Measurements from ENCODE around the gene FMO1.

GRCh38 chr1:171311771-171312558 is 63.7 kb downstream of the FMO1 start:
- TF ChIP-seq, protein P1, sequence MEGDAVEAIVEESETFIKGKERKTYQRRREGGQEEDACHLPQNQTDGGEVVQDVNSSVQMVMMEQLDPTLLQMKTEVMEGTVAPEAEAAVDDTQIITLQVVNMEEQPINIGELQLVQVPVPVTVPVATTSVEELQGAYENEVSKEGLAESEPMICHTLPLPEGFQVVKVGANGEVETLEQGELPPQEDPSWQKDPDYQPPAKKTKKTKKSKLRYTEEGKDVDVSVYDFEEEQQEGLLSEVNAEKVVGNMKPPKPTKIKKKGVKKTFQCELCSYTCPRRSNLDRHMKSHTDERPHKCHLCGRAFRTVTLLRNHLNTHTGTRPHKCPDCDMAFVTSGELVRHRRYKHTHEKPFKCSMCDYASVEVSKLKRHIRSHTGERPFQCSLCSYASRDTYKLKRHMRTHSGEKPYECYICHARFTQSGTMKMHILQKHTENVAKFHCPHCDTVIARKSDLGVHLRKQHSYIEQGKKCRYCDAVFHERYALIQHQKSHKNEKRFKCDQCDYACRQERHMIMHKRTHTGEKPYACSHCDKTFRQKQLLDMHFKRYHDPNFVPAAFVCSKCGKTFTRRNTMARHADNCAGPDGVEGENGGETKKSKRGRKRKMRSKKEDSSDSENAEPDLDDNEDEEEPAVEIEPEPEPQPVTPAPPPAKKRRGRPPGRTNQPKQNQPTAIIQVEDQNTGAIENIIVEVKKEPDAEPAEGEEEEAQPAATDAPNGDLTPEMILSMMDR (IDR thresholded peaks at IDR 0.05), result no peak
- TF ChIP-seq ZNF416 (CRISPR knock-in tag; IDR thresholded peaks at IDR 0.05) (no peak), E2F5 (CRISPR knock-in tag; IDR thresholded peaks at IDR 0.05) (no peak), FOXJ3 (CRISPR knock-in tag; IDR thresholded peaks at IDR 0.05; ENCODE audit: borderline replicate concordance) (no peak), ZNF512 (CRISPR knock-in tag; IDR thresholded peaks at IDR 0.05; ENCODE audit: borderline replicate concordance) (no peak), TCF7 (CRISPR knock-in tag; IDR thresholded peaks at IDR 0.05; ENCODE audit: low read depth) (no peak), E2F1 (CRISPR knock-in tag; IDR thresholded peaks at IDR 0.05) (no peak), NR1H2 (CRISPR knock-in tag; IDR thresholded peaks at IDR 0.05) (no peak), ATF3 (CRISPR knock-in tag; conservative IDR thresholded peaks at IDR 0.05) (no peak), TEAD4 (CRISPR knock-in tag; IDR thresholded peaks at IDR 0.05) (no peak)
- TF ChIP-seq, protein P2, sequence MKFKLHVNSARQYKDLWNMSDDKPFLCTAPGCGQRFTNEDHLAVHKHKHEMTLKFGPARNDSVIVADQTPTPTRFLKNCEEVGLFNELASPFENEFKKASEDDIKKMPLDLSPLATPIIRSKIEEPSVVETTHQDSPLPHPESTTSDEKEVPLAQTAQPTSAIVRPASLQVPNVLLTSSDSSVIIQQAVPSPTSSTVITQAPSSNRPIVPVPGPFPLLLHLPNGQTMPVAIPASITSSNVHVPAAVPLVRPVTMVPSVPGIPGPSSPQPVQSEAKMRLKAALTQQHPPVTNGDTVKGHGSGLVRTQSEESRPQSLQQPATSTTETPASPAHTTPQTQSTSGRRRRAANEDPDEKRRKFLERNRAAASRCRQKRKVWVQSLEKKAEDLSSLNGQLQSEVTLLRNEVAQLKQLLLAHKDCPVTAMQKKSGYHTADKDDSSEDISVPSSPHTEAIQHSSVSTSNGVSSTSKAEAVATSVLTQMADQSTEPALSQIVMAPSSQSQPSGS (CRISPR knock-in tag; IDR thresholded peaks at IDR 0.05; ENCODE audit: borderline replicate concordance, low read depth), result no peak
- TF ChIP-seq, protein P3, sequence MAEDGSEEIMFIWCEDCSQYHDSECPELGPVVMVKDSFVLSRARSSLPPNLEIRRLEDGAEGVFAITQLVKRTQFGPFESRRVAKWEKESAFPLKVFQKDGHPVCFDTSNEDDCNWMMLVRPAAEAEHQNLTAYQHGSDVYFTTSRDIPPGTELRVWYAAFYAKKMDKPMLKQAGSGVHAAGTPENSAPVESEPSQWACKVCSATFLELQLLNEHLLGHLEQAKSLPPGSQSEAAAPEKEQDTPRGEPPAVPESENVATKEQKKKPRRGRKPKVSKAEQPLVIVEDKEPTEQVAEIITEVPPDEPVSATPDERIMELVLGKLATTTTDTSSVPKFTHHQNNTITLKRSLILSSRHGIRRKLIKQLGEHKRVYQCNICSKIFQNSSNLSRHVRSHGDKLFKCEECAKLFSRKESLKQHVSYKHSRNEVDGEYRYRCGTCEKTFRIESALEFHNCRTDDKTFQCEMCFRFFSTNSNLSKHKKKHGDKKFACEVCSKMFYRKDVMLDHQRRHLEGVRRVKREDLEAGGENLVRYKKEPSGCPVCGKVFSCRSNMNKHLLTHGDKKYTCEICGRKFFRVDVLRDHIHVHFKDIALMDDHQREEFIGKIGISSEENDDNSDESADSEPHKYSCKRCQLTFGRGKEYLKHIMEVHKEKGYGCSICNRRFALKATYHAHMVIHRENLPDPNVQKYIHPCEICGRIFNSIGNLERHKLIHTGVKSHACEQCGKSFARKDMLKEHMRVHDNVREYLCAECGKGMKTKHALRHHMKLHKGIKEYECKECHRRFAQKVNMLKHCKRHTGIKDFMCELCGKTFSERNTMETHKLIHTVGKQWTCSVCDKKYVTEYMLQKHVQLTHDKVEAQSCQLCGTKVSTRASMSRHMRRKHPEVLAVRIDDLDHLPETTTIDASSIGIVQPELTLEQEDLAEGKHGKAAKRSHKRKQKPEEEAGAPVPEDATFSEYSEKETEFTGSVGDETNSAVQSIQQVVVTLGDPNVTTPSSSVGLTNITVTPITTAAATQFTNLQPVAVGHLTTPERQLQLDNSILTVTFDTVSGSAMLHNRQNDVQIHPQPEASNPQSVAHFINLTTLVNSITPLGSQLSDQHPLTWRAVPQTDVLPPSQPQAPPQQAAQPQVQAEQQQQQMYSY (CRISPR knock-in tag; IDR thresholded peaks at IDR 0.05), result no peak
